Activated CD4-positive, CD25-positive, alpha-beta regulatory T cell treated with anti-CD3 and anti-CD28 coated beads, Interleukin-2, amount 50 U/mL, for 72 hours (primary cell): Measurements from ENCODE around the gene OPN4.

Experiments
- DNase-seq: peaks from one replicate; pipeline ENCODE4 v3.0.0; 2021

Gene OPN4

DNA sequence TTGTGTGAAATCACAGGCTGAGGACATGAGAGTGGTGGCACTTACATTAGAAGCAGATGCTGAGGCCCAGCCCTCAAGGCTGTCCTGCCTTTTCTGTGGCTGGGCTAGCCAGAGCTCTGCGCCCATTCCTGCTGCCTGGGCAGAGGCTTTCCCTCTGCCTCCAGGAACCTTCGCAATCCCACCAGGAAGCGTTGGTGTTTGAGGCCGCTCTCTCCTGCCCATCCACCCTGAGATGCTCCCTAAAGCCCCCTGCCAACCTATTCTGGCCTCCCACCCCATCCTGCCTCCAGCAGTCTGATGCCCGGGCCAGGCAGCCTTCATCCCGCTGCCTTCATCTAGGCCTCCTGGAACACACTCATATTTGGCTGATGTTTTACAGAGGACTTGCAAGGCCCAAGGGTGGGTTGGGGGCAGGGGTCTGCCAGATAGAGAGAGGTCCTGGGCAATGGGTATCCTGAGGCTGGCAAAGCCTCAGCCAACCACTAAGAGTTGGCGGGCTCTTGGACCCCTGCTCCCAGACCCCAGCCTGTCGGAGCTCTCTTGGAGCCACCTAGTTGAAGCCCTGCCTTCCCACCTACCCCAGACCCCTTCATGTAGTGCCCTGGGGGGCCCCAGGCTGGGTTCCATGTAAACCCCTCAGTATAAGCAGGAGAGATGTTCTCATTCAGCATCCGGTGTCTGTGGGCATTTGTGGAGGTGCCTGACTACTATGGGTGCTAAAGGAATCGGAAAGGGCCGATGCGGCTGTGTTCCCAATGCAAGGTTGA lies 46.7 kb downstream of the OPN4 start:
- DNase-seq = no peak

DNA sequence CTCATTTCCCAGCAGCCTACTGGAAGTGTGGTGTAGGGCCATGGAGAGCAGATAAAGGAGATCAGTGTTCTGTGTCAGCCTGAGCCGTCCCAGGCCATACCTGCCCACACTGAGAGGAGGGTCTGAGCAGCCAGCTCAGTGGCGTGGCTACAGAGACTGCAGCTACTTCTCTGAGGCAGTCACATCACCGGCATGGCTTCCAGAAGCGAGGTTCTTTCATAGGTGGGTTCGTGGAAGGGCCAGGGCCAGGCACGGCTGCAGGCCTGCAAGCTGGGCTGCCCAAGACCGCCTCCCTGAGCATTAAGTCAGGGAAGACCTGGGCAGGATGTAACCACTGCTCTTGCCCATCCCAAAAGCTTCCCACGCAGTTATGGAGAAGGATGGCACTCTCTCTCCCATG lies 48.8 kb downstream of the OPN4 start:
- no peak for DNase-seq

DNA sequence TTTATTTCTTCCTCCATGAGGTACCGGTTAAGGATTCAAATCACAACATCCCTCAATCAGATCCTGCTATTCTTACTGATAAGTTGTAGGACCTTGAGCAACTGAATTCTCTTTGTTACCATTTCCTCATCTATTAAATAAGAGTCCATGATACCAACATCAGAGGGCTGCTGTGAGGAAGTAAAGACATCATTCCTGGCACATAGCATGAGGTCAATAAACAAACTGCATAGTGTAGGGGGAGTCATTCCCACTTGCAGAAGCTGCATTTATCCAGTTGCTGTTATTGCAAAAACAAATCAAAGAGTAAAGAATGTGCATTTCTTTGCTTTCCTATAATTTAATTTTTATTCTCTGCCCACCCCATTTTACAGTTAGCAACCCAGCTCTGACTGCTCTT lies 50.8 kb downstream of the OPN4 start:
- DNase-seq = no peak

DNA sequence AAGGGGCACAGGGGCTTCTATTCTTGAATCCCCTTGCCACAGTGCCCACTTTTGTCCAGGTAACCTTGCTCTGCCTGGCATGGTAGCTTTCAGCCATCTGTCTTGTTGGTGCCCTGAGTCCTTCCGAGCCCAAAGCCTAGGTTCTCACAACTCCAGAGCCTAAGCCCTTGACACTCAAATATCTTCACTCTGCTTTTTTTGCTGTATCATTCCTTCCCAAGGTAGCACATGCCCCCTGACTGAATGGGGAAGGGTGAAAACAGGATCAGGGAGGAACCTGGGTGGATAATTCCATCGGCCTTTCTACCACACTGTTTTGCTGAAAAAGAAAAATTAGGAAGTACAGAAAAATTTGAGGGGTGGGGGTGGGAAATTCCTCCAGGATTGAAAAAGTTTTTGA lies 51.6 kb downstream of the OPN4 start:
- DNase-seq = no peak

DNA sequence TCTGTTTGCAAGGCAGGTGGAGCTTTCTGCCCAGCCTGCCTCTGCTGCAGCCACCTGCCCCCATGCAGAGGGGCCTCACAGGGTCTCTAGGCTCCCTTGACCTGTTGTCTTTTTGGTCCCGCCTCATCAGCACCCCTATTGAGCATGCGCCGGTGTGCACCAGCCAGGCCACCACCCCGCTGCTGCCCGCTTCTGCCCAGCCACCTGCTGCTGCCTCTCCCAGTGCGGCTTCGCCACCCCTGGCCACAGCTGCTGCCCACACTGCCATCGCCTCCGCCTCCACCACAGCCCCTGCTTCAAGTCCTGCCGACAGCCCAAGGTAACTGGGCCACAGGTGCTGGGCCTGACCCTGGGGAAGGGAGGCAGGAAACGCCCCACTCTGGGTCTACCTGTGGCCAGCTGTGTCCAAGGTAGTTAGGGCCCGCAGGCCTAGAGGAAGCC lies 52.1 kb downstream of the OPN4 start:
- no peak for DNase-seq

DNA sequence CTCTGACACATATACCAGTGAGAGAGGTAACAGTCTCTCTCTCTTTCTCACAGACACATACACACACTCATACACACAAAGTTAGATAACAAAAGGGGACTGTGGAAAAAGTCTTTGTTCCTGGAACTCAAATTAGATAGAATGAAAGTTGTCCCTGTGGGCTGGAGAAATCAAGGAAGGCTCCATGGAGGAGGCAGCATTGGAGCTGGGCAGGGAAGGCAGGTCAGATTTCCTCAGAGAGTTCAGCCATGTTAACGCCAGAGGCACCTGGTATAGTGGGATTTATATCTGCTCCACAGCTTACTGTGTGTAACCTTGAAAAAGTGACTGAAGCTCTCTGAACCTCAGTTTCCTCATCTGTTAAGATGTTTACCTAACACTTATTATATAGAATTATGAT lies 52.6 kb downstream of the OPN4 start:
- DNase-seq = no peak

DNA sequence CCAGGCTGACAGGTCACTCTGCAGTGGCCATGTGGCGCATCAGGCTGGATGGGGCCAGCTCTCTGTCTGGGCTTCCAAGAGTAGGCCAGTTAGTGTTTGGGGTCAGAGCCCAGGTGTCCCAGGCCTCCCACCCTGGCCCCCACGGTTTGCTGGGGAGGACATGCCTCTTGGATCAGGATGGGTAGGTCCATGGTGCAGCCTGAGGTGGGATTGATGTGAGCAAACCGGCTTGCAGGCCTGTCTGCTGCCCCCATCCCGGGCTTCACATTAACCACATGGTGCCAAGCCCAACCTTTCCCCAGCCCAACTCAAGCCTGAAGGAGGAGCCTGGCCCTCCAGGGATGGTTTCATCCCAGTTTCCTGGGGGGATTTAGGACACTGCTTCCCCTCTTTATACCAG lies 53.2 kb downstream of the OPN4 start:
- DNase-seq = no peak

DNA sequence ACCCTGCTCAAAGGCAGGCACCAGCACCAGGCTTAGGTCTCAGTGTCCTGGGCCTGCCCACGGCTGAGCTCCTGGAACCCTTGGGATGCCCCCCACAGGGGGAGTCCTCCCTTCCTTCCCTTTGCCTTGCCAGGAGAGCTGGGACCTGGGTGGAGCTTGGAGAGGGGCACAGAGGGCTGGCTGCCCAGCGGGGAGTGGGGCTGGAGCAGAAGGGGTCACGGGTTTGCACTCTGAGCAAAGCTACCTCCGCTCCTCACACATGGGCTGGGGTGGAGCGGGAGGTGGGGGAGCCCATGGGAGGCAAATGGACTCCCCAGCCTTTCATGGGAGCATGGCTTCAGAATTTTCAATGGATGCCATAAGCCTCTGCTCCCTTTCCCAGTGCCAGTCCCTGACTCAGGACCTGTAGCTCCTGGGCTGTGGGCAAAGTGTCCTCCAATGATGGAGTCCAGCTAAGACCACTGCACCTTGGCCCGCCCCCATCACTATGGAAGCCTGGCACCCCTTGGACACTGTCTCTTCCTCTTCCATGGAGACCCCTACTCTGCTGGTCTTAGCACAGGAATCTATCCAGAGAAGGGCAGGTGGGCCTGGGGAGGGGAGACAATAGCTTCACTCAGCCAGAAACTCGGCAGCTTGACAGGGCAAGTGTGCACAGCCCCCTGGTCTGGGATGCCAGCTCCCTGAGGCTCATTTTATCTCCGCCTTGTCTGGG lies 53.9 kb downstream of the OPN4 start:
- DNase-seq = no peak

DNA sequence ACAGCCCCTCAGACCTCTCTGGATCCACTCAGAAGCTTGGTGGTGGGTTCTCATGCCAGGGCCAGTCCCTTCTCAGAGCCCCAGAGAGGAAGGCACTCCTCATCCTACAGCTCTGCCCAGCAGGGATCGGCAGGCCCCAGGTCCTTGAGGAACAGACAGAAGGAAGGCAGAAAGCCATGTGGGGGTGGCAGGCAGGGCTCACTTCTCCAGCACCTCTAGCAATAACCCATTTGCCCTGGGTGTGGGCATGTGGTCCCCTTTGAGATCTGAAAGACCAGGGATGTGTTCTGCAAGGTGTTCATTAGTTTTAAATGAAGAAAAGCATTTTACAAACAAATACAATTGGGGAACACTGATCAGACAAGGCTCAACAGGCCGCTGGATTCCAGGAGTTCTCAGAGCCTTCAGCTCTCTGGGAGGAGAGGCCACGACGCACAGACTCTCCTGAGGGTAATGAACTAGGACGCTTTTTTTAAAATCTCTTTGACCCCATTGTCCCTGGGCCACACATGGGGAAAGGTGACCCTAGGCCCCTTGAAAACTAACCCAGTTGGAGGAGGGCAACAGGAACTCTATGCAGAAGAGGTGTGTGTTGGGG lies 54.5 kb downstream of the OPN4 start:
- no peak for DNase-seq

DNA sequence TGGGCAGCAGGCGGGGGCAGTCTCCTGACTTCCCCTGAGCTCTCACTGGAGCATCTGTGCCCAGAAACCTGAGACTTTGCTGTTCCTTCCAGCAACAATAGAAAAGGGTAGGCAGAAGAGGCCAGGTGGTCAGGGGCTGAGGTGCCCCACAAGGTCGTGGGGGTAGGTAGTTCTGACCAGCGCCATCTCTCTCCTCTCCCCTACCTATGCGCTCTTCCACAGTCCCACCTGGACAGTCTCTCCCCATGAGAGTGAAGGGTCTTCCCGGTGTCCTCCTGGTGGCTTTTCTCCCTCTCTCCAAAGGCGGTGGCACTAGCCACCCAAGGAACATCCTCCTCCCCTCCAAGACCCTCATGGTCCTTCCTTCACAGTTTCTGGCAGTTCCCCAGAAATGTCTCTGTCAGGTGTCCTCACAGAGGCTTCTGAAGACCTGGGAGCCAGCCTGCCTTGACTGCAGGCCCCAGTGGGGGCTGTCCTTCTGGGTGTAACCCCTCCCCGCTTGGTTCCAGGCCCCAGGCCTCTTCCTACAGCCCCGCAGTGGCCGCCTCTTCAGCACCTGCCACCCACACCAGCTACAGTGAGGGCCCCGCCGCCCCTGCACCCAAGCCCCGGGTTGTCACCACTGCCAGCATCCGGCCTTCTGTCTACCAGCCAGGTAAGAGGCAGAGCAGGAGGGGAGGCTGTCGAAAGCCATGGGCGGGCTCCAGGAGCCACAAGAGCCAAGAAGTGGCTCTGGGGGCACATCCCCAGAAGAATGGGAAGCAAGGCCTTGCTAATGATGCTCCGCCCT lies 55.2 kb downstream of the OPN4 start:
- no peak for DNase-seq

DNA sequence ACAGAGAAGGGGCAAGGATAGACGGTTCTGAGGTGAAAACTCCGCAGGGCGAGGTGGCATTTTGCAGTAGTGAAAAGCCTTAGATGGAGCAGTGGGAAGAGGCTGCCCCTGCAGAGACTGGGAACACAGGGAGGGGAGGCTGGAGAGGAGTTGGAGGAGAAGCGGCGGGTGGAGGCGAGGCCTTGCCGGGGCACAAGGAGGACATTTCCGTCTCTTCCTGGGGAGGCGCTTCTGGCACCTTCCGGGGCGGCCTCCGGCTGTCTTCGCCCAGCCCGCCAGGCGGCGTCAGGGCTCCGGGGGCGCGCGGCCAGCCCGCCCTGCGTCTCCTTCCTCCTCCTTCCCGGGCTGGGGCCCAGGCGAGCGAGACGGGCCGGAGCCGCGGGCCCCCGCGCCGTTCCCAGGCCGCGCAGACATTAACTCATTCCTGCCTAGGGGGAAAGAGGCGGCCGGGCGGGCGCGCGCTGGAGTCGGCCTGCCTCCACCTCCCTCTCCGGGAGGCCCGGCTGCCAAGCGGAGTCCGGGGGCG lies 56.7 kb downstream of the OPN4 start:
- DNase-seq = peak; percentile 83

DNA sequence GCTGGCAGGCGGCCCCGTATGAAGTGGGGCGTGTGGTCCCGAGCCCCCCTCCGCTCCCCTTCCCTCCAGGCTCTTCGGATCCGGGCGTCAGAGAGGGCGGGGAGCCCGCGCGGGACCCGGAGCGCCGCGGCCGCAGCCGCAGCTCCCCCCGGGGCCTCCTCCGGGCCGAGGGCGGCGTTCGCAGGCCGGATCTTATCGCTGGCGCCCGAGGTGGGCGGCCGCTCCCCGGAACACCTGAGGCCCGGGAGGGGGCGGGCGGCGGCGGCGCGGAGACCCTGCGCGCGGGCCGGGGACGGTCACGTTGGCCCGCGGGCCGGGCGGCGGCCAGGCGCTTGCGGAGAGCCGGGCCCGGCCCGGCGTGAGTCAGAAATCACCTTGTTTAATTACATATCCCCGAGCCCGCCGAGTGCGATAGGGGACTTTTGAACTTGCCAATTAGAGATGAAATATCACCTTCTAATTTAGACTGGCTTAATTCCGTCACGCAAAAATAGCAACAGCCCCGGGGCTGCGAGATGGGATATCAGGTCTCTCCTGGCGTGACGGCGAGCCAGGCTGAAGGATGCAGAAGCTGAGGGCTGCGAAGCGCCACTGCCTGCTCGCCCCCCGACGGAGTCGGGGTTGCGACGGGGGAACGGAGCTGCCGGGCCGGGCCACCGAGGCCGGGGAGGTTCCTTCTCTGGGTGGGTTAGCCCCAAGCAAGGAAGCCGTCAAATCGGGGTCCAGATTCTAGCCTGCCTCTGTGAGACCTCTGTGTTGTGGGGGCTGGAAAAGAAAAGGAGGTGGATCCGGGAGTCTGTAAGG lies 57.4 kb downstream of the OPN4 start:
- peak; percentile 68 for DNase-seq

DNA sequence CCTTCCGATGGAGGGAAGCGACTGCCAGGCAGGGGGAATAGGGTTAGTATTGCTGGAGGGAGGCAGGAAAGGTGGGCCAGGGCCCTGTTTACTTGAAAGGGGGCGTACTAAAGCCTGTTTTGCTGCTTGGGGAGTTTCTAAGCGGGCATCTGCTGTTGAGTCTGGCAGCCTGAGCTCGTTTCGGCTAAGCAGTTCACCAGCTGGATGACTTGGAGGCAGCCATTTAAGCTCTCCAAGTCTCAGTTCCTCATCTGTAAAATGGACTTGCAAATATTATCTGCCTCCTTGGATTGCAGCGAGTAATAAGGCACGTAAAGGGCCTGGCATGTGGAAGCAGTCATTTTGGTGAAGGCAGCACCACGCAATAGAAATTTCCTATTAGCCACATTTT lies 58.0 kb downstream of the OPN4 start:
- no peak for DNase-seq

DNA sequence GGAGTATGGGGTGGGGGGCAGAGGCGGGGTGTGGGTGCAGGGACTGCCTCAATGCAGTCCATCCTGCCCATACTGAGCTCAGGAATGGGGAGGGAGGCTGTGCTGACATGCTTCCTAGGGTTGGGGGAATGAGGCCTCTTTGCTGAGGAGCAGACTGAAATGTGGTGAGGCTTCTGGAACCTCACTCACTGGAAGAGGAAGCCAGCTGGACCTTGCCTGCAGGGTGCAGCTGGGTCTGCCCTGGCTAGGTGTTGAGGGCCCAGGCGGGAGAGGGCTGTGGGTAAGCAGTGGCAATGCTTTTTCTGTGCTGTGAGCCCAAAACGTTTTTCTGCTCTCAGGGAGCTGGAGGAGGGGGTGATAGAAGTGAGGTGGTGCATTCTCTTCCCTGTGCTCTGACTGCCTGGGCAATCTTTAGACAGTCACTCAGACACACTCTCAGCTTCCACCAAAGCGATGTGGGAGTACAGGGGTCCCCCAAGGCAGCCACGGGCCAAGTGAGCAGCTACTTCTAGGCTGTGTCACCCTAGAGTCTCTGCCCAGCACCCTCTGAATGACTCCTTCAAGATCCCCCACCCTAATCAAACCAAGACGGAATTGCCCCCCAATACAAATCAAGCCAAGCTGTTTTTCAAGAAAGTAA lies 60.9 kb downstream of the OPN4 start:
- DNase-seq = no peak

DNA sequence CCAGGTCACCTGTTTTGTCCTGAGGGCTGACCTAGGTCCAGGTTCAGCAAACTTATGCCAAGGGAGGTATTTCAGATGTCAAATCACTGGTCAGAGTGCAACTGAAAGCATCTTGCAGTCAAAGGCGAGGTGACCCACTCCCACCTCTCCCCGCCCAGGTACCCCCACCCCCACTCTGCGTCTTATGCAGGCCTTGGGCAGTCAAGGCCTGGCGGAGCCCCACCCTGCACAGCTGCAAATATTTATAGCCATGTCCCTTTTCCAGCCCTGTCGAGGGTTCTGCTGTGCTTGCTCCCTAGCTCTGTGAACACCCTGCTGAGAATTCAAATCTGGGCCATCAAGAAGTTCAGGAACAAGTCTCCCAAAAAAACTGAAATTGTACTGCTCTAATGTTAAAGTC lies 61.5 kb downstream of the OPN4 start:
- no peak for DNase-seq
